WTC11 (cell line): ENCODE results near the gene SH3BP5L. TPM values are rescaled to one million over a fixed set of nuclear protein-coding genes. Genes with fewer than 3 reads are reported as not detected.

Source experiments
- ATAC-seq: fragments of 200-7000 bp; cut with Tn5 transposase; 2 replicates; pipeline ENCODE4 v1.10.0; 2021; ENCODE audit warnings: mild to moderate bottlenecking, moderate library complexity
- CTCF ChIA-PET: fragments of 300-600 bp; sonication (Branson Sonifier 250); formaldehyde crosslinking; loops from one replicate; lab custom pipeline; 2021; ENCODE audit warnings: antibody characterized with exemption; lab: Charles Lee
- POLR2A ChIA-PET: fragments of 350-600 bp; sonication (Branson Sonifier 250); formaldehyde crosslinking; loops from one replicate; lab custom pipeline; 2021; ENCODE audit warnings: antibody characterized with exemption; lab: Charles Lee
- DNase-seq: peaks from one replicate; pipeline ENCODE4 v3.0.0; 2021; ENCODE audit warnings: low spot score
- H3K27ac Mint-ChIP-seq: 2 replicates; pipeline ENCODE4 v1.8.0; 2021; ENCODE audit warnings: mixed read lengths
- H3K27me3 Mint-ChIP-seq: 2 replicates; pipeline ENCODE4 v1.8.0; 2021; ENCODE audit warnings: low read depth, mild to moderate bottlenecking, moderate library complexity, mixed read lengths
- H3K36me3 Mint-ChIP-seq: 2 replicates; pipeline ENCODE4 v1.8.0; 2021; ENCODE audit warnings: mixed read lengths
- H3K4me1 Mint-ChIP-seq: 2 replicates; pipeline ENCODE4 v1.8.0; 2022; ENCODE audit warnings: mixed read lengths
- H3K4me3 Mint-ChIP-seq: 2 replicates; pipeline ENCODE4 v1.8.0; 2021; ENCODE audit warnings: mild to moderate bottlenecking, moderate library complexity, mixed read lengths
- H3K9me3 Mint-ChIP-seq: 2 replicates; pipeline ENCODE4 v1.8.0; 2021; ENCODE audit warnings: mixed read lengths
- FOXP4 ChIP-seq: sonication (generic); formaldehyde crosslinking; IDR thresholded peaks from 2 replicates; pipeline ENCODE4 v1.8.0; 2022; ENCODE audit warnings: mild to moderate bottlenecking, missing genetic modification reagents
- HMGA2 ChIP-seq: fragments of 250-450 bp; sonication (Bioruptor Pico); IDR thresholded peaks from 2 replicates; pipeline ENCODE4 v1.4.0; 2021; ENCODE audit warnings: mild to moderate bottlenecking, moderate library complexity
- HMGXB4 ChIP-seq: sonication (generic); formaldehyde crosslinking; IDR thresholded peaks from 2 replicates; pipeline ENCODE4 v1.8.1; 2023; ENCODE audit warnings: mild to moderate bottlenecking, moderate library complexity, missing genetic modification reagents
- JUN ChIP-seq: sonication (generic); formaldehyde crosslinking; IDR thresholded peaks from 2 replicates; pipeline ENCODE4 v1.8.0; 2023; ENCODE audit warnings: mild to moderate bottlenecking, missing genetic modification reagents
- SP1 ChIP-seq: sonication (generic); formaldehyde crosslinking; conservative IDR thresholded peaks from 2 replicates; pipeline ENCODE4 v1.8.1; 2022; ENCODE audit warnings: missing genetic modification reagents
- USF2 ChIP-seq: sonication (generic); formaldehyde crosslinking; IDR thresholded peaks from 2 replicates; pipeline ENCODE4 v1.8.1; 2023; ENCODE audit warnings: mild to moderate bottlenecking, missing genetic modification reagents, moderate library complexity
- ZMAT4 ChIP-seq: fragments of 250-450 bp; sonication (Bioruptor Pico); IDR thresholded peaks from 2 replicates; pipeline ENCODE4 v1.9.0; 2021; ENCODE audit warnings: mild to moderate bottlenecking
- ZNF219 ChIP-seq: sonication (generic); formaldehyde crosslinking; IDR thresholded peaks from 2 replicates; pipeline ENCODE4 v1.8.0; 2023; ENCODE audit warnings: missing genetic modification reagents, mild to moderate bottlenecking, borderline replicate concordance
- total RNA-seq: library from RNA; stranded (reverse); gene quantifications from 3 replicates; pipeline ENCODE4 v1.2.3, GENCODE V29; 2021
- TF ChIP-seq, protein P1 (sequence below): sonication (generic); formaldehyde crosslinking; IDR thresholded peaks from 2 replicates; pipeline ENCODE4 v1.8.0; 2023; ENCODE audit warnings: missing genetic modification reagents, mild to moderate bottlenecking, borderline replicate concordance
- TF ChIP-seq, protein P2 (sequence below): sonication (generic); formaldehyde crosslinking; IDR thresholded peaks from 2 replicates; pipeline ENCODE4 v1.8.0; 2022; ENCODE audit warnings: mild to moderate bottlenecking, missing genetic modification reagents
- TF ChIP-seq, protein P3 (sequence below): sonication (generic); formaldehyde crosslinking; IDR thresholded peaks from 2 replicates; pipeline ENCODE4 v1.8.1; 2023; ENCODE audit warnings: mild to moderate bottlenecking, missing genetic modification reagents
- TF ChIP-seq, protein P4 (sequence below): sonication (generic); formaldehyde crosslinking; conservative IDR thresholded peaks from 2 replicates; pipeline ENCODE4 v1.8.1; 2022; ENCODE audit warnings: mild to moderate bottlenecking, missing genetic modification reagents

SH3BP5L gene
- total RNA-seq, 1 experiment from 2014 or later = 32.9 TPM

GRCh38 chr1:248873409-248873992 is 47.8 kb upstream of the SH3BP5L start (continued):
- TF ChIP-seq FOXP4 (CRISPR knock-in tag) = 0 out of 2 replicates have a peak, but pooled peaks have one; percentile 36
- TF ChIP-seq, protein P1, sequence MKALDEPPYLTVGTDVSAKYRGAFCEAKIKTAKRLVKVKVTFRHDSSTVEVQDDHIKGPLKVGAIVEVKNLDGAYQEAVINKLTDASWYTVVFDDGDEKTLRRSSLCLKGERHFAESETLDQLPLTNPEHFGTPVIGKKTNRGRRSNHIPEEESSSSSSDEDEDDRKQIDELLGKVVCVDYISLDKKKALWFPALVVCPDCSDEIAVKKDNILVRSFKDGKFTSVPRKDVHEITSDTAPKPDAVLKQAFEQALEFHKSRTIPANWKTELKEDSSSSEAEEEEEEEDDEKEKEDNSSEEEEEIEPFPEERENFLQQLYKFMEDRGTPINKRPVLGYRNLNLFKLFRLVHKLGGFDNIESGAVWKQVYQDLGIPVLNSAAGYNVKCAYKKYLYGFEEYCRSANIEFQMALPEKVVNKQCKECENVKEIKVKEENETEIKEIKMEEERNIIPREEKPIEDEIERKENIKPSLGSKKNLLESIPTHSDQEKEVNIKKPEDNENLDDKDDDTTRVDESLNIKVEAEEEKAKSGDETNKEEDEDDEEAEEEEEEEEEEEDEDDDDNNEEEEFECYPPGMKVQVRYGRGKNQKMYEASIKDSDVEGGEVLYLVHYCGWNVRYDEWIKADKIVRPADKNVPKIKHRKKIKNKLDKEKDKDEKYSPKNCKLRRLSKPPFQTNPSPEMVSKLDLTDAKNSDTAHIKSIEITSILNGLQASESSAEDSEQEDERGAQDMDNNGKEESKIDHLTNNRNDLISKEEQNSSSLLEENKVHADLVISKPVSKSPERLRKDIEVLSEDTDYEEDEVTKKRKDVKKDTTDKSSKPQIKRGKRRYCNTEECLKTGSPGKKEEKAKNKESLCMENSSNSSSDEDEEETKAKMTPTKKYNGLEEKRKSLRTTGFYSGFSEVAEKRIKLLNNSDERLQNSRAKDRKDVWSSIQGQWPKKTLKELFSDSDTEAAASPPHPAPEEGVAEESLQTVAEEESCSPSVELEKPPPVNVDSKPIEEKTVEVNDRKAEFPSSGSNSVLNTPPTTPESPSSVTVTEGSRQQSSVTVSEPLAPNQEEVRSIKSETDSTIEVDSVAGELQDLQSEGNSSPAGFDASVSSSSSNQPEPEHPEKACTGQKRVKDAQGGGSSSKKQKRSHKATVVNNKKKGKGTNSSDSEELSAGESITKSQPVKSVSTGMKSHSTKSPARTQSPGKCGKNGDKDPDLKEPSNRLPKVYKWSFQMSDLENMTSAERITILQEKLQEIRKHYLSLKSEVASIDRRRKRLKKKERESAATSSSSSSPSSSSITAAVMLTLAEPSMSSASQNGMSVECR (CRISPR knock-in tag) = no peak
- peak; percentile 98 for TF ChIP-seq HMGXB4 (CRISPR knock-in tag)
- TF ChIP-seq, all 79 proteins: peak for 8

DNA sequence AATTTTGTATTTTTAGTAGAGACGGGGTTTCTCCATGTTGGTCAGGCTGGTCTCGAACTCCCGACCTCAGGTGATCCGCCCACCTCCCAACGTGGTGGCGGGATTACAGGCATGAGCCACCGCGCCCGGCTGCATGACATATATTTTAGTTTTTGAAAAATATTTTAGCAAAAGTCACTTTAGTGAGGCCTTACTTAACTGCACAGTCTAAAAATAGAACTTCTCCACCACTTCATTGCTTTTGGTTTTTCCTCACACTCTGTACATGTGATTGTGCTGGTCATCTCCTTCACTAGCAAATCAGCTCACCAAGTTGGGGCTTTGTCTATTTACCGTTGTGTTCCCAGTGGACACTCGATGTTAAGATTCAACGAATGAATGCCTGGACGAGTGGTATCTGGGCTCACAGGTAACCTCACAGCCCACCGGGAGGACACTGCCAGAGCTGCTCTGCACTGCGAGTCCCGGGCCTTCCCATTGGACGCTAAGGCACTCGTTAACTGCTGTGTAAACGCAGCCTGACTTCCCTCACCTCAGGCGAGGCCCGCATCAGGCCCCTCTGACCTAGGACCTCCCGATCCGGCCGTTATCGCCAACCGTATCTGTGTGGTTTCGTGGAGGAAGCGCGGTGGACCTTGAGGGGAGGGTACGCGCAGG is 47.2 kb upstream of the SH3BP5L start:
- H3K36me3 Mint-ChIP-seq = no peaks in the 10 kb centered on the region
- peak overlapping the region; percentile 99 for H3K27ac Mint-ChIP-seq
- peak; percentile 84 for ATAC-seq
- peak; percentile 75 for DNase-seq
- H3K4me3 Mint-ChIP-seq = peak overlapping the region; percentile 96
- H3K27me3 Mint-ChIP-seq = peaks cover 8% of the 10 kb centered on the region
- ChIA-PET POLR2A (interaction anchor here (1.4 to 2.4 kb wide), 6 partner anchors 10 to 47 kb away, joined by 3 to 20 read pairs (median 9); partner anchors contain the start of genes PGBD2, SH3BP5L, ZNF672 and ZNF692), CTCF (interaction anchor here (0.7 to 3.2 kb wide), 11 partner anchors 10 to 47 kb away, joined by 3 to 40 read pairs (median 4); partner anchors contain the start of genes PGBD2, SH3BP5L, ZNF672 and ZNF692)
- no peaks in the 10 kb centered on the region for H3K9me3 Mint-ChIP-seq
- TF ChIP-seq USF2 (CRISPR knock-in tag) (no peak), JUN (CRISPR knock-in tag) (no peak), SP1 (CRISPR knock-in tag) (no peak), HMGA2 (CRISPR knock-in tag) (no peak), ZMAT4 (no peak), ZNF219 (no peak)
- TF ChIP-seq, protein P2, sequence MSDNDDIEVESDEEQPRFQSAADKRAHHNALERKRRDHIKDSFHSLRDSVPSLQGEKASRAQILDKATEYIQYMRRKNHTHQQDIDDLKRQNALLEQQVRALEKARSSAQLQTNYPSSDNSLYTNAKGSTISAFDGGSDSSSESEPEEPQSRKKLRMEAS = peak; percentile 59
- TF ChIP-seq, protein P1 (CRISPR knock-in tag) = peak; percentile 47; the same call in 1 of the 2 replicates
- TF ChIP-seq, protein P3, sequence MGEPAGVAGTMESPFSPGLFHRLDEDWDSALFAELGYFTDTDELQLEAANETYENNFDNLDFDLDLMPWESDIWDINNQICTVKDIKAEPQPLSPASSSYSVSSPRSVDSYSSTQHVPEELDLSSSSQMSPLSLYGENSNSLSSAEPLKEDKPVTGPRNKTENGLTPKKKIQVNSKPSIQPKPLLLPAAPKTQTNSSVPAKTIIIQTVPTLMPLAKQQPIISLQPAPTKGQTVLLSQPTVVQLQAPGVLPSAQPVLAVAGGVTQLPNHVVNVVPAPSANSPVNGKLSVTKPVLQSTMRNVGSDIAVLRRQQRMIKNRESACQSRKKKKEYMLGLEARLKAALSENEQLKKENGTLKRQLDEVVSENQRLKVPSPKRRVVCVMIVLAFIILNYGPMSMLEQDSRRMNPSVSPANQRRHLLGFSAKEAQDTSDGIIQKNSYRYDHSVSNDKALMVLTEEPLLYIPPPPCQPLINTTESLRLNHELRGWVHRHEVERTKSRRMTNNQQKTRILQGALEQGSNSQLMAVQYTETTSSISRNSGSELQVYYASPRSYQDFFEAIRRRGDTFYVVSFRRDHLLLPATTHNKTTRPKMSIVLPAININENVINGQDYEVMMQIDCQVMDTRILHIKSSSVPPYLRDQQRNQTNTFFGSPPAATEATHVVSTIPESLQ = no peak
- TF ChIP-seq, protein P4, sequence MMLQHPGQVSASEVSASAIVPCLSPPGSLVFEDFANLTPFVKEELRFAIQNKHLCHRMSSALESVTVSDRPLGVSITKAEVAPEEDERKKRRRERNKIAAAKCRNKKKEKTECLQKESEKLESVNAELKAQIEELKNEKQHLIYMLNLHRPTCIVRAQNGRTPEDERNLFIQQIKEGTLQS (CRISPR knock-in tag) = no peak
- peaks cover 3% of the 10 kb centered on the region; the same call in 1 of the 2 replicates for H3K4me1 Mint-ChIP-seq
